Neural progenitor cell (in vitro differentiated cells): ENCODE results near the gene SUPT3H.

Source experiments
- CTCF ChIP-seq: fragments of 200-600 bp; sonication (generic); IDR thresholded peaks from 2 replicates; pipeline ENCODE4 v1.5.1; 2017; ENCODE audit warnings: antibody characterized with exemption, mild to moderate bottlenecking
- EZH2 ChIP-seq: fragments of 200-600 bp; sonication (generic); IDR thresholded peaks from 2 replicates; pipeline ENCODE4 v1.6.1; 2017; ENCODE audit warnings: antibody characterized with exemption, mild to moderate bottlenecking, moderate library complexity
- EZH2phosphoT487 ChIP-seq: fragments of 200-600 bp; sonication (generic); IDR thresholded peaks from 2 replicates; pipeline ENCODE4 v1.6.1; 2017; ENCODE audit warnings: antibody characterized with exemption

GRCh38 chr6:45026003-45026516 lies 351.7 kb downstream of the SUPT3H start:
- TF ChIP-seq CTCF, result no peak
- TF ChIP-seq EZH2, result no peak
- no peak for TF ChIP-seq EZH2phosphoT487
